SK-N-SH (cell line): ENCODE results near the gene WBP1. TPM values are rescaled to one million over a fixed set of nuclear protein-coding genes. Genes with fewer than 3 reads are reported as not detected.

Source experiments
- CTCF ChIA-PET: fragments of 300-600, 350-600 bp; formaldehyde crosslinking; extraction: SDS; loops from one replicate; lab custom pipeline; 2021; lab: Yijun Ruan, JAX
- POLR2A ChIA-PET: fragments of 350-600 bp; sonication (Branson Sonifier 250); formaldehyde crosslinking; extraction: SDS; loops from one replicate; lab custom pipeline; 2020; ENCODE audit warnings: antibody characterized with exemption, inconsistent platforms; lab: Yijun Ruan, JAX
- DNase-seq: peaks from one replicate; pipeline ENCODE4 v3.0.0; 2012
- H2AFZ ChIP-seq: fragments of 200-600 bp; sonication (generic); 2 replicates; pipeline ENCODE4 v1.8.1; 2016; ENCODE audit warnings: antibody characterized with exemption, mild to moderate bottlenecking, low read depth
- H3F3A ChIP-seq: fragments of 200-600 bp; sonication (generic); replicated peaks from 2 replicates; pipeline ENCODE3; 2016; ENCODE audit warnings: antibody characterized with exemption, mild to moderate bottlenecking; ENCODE audit not compliant: insufficient read depth
- H3K27ac ChIP-seq, 2 experiments: fragments of 200-500 bp in 1 of 2; fragments of 200-600 bp in 1 of 2; sonication (Bioruptor generic) in 1 of 2; sonication (generic), shearing (Covaris generic) in 1 of 2; 2 replicates each; pipeline versions ENCODE4 v1.5.1 to v1.6.1; 2014 to 2016; ENCODE audit warnings: low read depth in 2 of 2, inconsistent platforms in 1 of 2, low read length in 1 of 2, mild to moderate bottlenecking in 1 of 2, mixed read lengths in 1 of 2
- H3K27me3 ChIP-seq: fragments of 200-600 bp; sonication (generic), shearing (Covaris generic); 2 replicates; pipeline ENCODE4 v1.6.1; 2016; ENCODE audit warnings: mixed run types; ENCODE audit not compliant: insufficient read depth
- H3K36me3 ChIP-seq, 2 experiments: fragments of 200-500 bp in 1 of 2; fragments of 200-600 bp in 1 of 2; sonication (Bioruptor generic) in 1 of 2; sonication (generic) in 1 of 2; replicated peaks in 1 of 2; 2 replicates each; pipeline versions ENCODE3 to v1.5.1; 2014 to 2016; ENCODE audit warnings: low read length in 1 of 2, mild to moderate bottlenecking in 1 of 2; ENCODE audit not compliant: insufficient read depth in 2 of 2, control insufficient read depth in 1 of 2
- H3K4me1 ChIP-seq, 2 experiments: fragments of 200-500 bp in 1 of 2; fragments of 200-600 bp in 1 of 2; sonication (Bioruptor generic) in 1 of 2; sonication (generic), shearing (Covaris generic) in 1 of 2; 2 replicates each; pipeline versions ENCODE4 v1.5.1 to v1.6.1; 2014 to 2016; ENCODE audit warnings: low read depth in 1 of 2, low read length in 1 of 2, mixed run types in 1 of 2; ENCODE audit not compliant: insufficient read depth in 2 of 2, control insufficient read depth in 1 of 2
- H3K4me2 ChIP-seq: fragments of 200-600 bp; sonication (generic), shearing (Covaris generic); 2 replicates; pipeline ENCODE4 v1.6.1; 2017; ENCODE audit warnings: mixed run types
- H3K4me3 ChIP-seq, 2 experiments: fragments of 200-500 bp in 1 of 2; fragments of 200-600 bp in 1 of 2; sonication (Bioruptor generic) in 1 of 2; sonication (generic), shearing (Covaris generic) in 1 of 2; 2 replicates each; pipeline versions ENCODE4 v1.5.1 to v1.8.1; 2014 to 2016; ENCODE audit warnings: low read depth in 2 of 2, inconsistent platforms in 1 of 2, low read length in 1 of 2, mild to moderate bottlenecking in 1 of 2, mixed read lengths in 1 of 2, moderate library complexity in 1 of 2
- H3K79me2 ChIP-seq: fragments of 200-600 bp; sonication (generic); 2 replicates; pipeline ENCODE4 v1.8.1; 2017; ENCODE audit warnings: mild to moderate bottlenecking; ENCODE audit not compliant: insufficient read depth
- H3K9ac ChIP-seq: fragments of 200-600 bp; sonication (generic); 2 replicates; pipeline ENCODE4 v1.6.1; 2017; ENCODE audit warnings: mixed run types
- H3K9me2 ChIP-seq: fragments of 200-600 bp; sonication (generic); 2 replicates; pipeline ENCODE4 v1.6.1; 2017; ENCODE audit warnings: mixed run types
- H3K9me3 ChIP-seq: fragments of 200-600 bp; sonication (generic); 2 replicates; pipeline ENCODE4 v1.6.1; 2017; ENCODE audit warnings: mixed run types, mild to moderate bottlenecking, moderate library complexity
- H4K20me1 ChIP-seq: fragments of 200-600 bp; sonication (generic); 2 replicates; pipeline ENCODE4 v1.6.1; 2017; ENCODE audit warnings: mild to moderate bottlenecking, mixed run types; ENCODE audit not compliant: insufficient read depth
- ELF1 ChIP-seq: IDR thresholded peaks from 2 replicates; pipeline ENCODE4 v1.4.0; 2012
- EP300 ChIP-seq, 2 experiments: IDR thresholded peaks; 2 replicates each; pipeline versions ENCODE4 v1.4.0 to v1.6.1; 2012; ENCODE audit warnings: borderline replicate concordance in 1 of 2, low read depth in 1 of 2, low read length in 1 of 2
- GABPA ChIP-seq: IDR thresholded peaks from 2 replicates; pipeline ENCODE4 v1.4.0; 2012; ENCODE audit warnings: low read depth, mild to moderate bottlenecking
- NFIC ChIP-seq: IDR thresholded peaks from 2 replicates; pipeline ENCODE4 v1.4.0; 2012; ENCODE audit warnings: borderline replicate concordance
- POLR2AphosphoS5 ChIP-seq: IDR thresholded peaks from 2 replicates; pipeline ENCODE4 v1.6.1; 2012; ENCODE audit warnings: low read depth, low read length
- WGBS: methylation state at CpG from one replicate; pipeline ENCODE4 v1.1.6; 2017; ENCODE audit warnings: low lambda C conversion rate; 5-methylcytosine and 5-hydroxymethylcytosine counted together
- polyA plus RNA-seq, 3 experiments: library from polyadenylated mRNA; depleted of rRNA; stranded (reverse); fragments of >200 nt; gene quantifications; 2 replicates each; pipeline ENCODE4 v1.2.3, GENCODE V29; 2012
- TF ChIP-seq, protein P1 (sequence below): IDR thresholded peaks from 2 replicates; pipeline ENCODE4; 2012

WBP1 gene
- polyA plus RNA-seq, 1 of the 3 experiments (the other 2 are of a cell fraction) = 184 TPM

- TF ChIP-seq EP300 (IDR thresholded peaks at IDR 0.05; ENCODE audit: borderline replicate concordance in 1 of 2, low read depth in 1 of 2, low read length in 1 of 2) = no peak
- TF ChIP-seq, protein P1, sequence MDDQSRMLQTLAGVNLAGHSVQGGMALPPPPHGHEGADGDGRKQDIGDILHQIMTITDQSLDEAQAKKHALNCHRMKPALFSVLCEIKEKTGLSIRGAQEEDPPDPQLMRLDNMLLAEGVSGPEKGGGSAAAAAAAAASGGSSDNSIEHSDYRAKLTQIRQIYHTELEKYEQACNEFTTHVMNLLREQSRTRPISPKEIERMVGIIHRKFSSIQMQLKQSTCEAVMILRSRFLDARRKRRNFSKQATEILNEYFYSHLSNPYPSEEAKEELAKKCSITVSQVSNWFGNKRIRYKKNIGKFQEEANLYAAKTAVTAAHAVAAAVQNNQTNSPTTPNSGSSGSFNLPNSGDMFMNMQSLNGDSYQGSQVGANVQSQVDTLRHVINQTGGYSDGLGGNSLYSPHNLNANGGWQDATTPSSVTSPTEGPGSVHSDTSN = no peak
- TF ChIP-seq, all 33 proteins: peak for 0
These were observed 37.2 kb downstream of the WBP1 start (continued) for GRCh38 chr2:74495440-74495839.

DNA sequence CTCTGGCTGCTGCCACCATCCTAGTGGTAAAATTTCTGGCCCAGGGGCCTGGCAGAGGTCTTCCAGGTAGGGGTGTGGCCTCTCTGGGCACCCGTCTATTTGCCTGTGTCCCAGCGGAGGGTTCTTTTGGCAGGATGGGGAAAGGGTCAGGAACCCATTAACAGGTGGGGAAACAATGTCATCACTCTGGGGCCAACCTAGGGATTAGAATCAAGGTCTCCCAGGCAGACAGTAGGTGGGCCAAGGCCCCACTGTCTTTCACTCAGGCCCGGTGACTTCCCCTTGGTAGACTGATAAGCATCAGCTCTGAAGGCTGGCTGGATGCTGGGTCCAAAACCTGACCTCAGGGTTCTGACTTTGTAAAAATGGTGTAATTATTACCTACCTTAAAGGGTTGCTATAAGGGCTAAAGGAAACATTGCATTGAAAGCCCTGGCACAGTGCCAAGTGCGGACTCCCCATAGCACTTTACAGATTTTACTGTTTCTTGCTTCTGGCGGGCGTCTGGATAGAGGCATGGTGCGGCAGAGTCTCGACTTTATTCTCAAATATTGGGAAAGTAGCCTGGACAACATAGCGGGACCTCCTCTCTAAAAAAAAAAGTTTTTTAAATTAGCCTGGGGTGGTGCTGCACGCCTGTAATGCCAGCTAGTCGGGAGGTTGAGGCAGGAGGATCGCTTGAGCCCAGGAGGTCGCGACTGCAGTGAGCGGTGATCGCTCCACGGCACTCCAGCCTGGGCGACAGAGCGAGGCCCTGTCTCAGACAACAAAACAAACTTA lies 38.9 kb downstream of the WBP1 start:
- CTCF ChIA-PET = interaction anchor here (2.8 to 4.6 kb wide), 2 partner anchors 10 to 15 kb away, joined by 12 to 32 read pairs; partner anchors contain the start of genes CCDC142, PCGF1 and TTC31

GRCh38 chr2:74497777-74498499 lies 39.7 kb downstream of the WBP1 start:
- peaks cover 3% of the 10 kb centered on the region for H3F3A ChIP-seq
- H4K20me1 ChIP-seq = no peaks in the 10 kb centered on the region
- no peaks in the 10 kb centered on the region for H3K9me3 ChIP-seq
- no peaks in the 10 kb centered on the region for H3K27me3 ChIP-seq
- H3K4me1 ChIP-seq = peaks cover 0 to 22% of the 10 kb centered on the region in 2 experiments; a peak in 1 of 4 replicates
- WGBS = 71% methylated on average over 53 of the region's 61 CpGs
- H2AFZ ChIP-seq = no peak overlapping the region
- no peak overlapping the region for H3K4me3 ChIP-seq
- no peak overlapping the region for H3K4me2 ChIP-seq
- CTCF ChIA-PET = interaction anchor here (2.8 to 4.6 kb wide), 3 partner anchors 9 to 89 kb away, joined by 12 to 32 read pairs (median 19); partner anchors contain the start of genes CCDC142, PCGF1 and TTC31
- 0 out of 2 replicates have a peak, but pooled peaks have one; percentile 18 for TF ChIP-seq POLR2AphosphoS5
- TF ChIP-seq ELF1 = no peak
- H3K27ac ChIP-seq = no peak overlapping the region
- H3K9ac ChIP-seq = no peak overlapping the region
- POLR2A ChIA-PET = no interaction called here
- no peaks in the 10 kb centered on the region for H3K9me2 ChIP-seq
- peak; percentile 35 for DNase-seq
- H3K36me3 ChIP-seq = peaks cover 0 to 15% of the 10 kb centered on the region in 2 experiments
- no peaks in the 10 kb centered on the region for H3K79me2 ChIP-seq

More for the DNA sequence above, 38.9 kb downstream of the WBP1 start:
- peaks cover 0 to 22% of the 10 kb centered on the region in 2 experiments; a peak in 1 of 4 replicates for H3K4me1 ChIP-seq
- POLR2A ChIA-PET = interaction anchor here (0.6 kb wide), 1 partner anchor 14 kb away, joined by 3 read pairs; the partner anchor contains the start of genes CCDC142 and TTC31
- H3K27me3 ChIP-seq = no peaks in the 10 kb centered on the region
- peaks cover 0 to 23% of the 10 kb centered on the region in 2 experiments for H3K36me3 ChIP-seq
- H3K9ac ChIP-seq = no peak overlapping the region
- no peaks in the 10 kb centered on the region for H3K9me3 ChIP-seq
- no peaks in the 10 kb centered on the region for H4K20me1 ChIP-seq
- H3K9me2 ChIP-seq = no peaks in the 10 kb centered on the region
- no peak overlapping the region for H3K27ac ChIP-seq
- no peak for DNase-seq
- TF ChIP-seq NFIC (peak; percentile 68), GABPA (no peak)
- H3K79me2 ChIP-seq = no peaks in the 10 kb centered on the region
- H3K4me2 ChIP-seq = no peak overlapping the region
- WGBS = 87% methylated on average over 17 of the region's 19 CpGs
- H2AFZ ChIP-seq = no peak overlapping the region
- H3K4me3 ChIP-seq = no peak overlapping the region
- peaks cover 3% of the 10 kb centered on the region for H3F3A ChIP-seq
